ENCODE data around the gene KHDC3L.

KHDC3L gene

DNA sequence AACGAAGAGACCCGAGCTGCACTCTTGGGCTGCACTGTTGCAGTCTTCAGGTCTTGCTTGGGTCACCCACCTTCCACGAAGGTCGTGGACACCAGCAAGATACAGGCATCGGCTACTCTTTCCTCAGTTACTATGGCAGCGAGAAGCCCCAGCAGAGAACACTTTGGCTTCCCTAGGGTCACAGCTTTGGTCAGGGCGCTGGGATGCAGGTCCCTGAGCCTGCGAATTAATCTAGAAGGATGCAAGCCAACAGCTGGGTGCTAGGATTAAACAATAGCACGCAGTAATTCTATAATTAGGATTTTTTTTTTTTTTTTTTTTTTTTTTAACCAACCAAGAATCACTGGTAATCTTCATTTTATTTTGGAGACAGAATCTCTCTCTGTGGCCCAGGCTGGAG lies 2.1 kb downstream of the KHDC3L start:
- DNase-seq (ENCODE audit: low read depth): no peak
- H3K4me3 ChIP-seq (ENCODE audit: low read depth, low read length): no peak overlapping the region
- TF ChIP-seq, protein P1, sequence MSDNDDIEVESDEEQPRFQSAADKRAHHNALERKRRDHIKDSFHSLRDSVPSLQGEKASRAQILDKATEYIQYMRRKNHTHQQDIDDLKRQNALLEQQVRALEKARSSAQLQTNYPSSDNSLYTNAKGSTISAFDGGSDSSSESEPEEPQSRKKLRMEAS (IDR thresholded peaks at IDR 0.05; ENCODE audit: low read depth, low read length): no peak
- TF ChIP-seq, protein P2, sequence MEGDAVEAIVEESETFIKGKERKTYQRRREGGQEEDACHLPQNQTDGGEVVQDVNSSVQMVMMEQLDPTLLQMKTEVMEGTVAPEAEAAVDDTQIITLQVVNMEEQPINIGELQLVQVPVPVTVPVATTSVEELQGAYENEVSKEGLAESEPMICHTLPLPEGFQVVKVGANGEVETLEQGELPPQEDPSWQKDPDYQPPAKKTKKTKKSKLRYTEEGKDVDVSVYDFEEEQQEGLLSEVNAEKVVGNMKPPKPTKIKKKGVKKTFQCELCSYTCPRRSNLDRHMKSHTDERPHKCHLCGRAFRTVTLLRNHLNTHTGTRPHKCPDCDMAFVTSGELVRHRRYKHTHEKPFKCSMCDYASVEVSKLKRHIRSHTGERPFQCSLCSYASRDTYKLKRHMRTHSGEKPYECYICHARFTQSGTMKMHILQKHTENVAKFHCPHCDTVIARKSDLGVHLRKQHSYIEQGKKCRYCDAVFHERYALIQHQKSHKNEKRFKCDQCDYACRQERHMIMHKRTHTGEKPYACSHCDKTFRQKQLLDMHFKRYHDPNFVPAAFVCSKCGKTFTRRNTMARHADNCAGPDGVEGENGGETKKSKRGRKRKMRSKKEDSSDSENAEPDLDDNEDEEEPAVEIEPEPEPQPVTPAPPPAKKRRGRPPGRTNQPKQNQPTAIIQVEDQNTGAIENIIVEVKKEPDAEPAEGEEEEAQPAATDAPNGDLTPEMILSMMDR (IDR thresholded peaks at IDR 0.05; ENCODE audit: low read depth, low read length): no peak
- no peak for TF ChIP-seq POLR2A (IDR thresholded peaks at IDR 0.05; ENCODE audit: extremely low read depth, insufficient read length)
- no peak for TF ChIP-seq MYC (IDR thresholded peaks at IDR 0.05; ENCODE audit: low read depth, low read length)

GRCh38 chr6:73367761-73368355 lies 5.4 kb downstream of the KHDC3L start:
- DNase-seq (ENCODE audit: low read depth): no peak
- H3K4me3 ChIP-seq (ENCODE audit: low read depth, low read length): no peak overlapping the region
- TF ChIP-seq POLR2A (IDR thresholded peaks at IDR 0.05; ENCODE audit: extremely low read depth, insufficient read length): no peak
- TF ChIP-seq, protein P2 (IDR thresholded peaks at IDR 0.05; ENCODE audit: low read depth, low read length): no peak
- TF ChIP-seq, protein P1 (IDR thresholded peaks at IDR 0.05; ENCODE audit: low read depth, low read length): no peak
- no peak for TF ChIP-seq MYC (IDR thresholded peaks at IDR 0.05; ENCODE audit: low read depth, low read length)

DNA sequence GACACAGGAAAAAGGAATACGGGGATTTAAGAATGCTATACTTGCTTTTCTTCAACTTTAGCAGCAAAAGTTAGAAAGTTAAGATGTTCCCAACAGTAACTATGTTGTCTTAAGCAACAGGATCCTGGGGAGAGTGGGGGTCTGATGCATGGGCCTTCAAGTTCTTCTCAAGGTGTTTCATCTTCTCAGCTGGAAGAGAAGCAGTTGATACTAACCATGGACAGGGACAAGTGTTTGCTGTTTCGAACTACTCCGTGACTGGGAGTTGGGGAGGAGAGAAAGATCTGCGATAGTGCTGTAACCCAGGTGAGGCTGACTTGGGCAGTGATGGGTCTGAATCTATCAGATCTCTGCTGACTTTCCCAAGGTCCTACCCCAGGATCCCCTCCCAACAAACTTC lies 6.2 kb downstream of the KHDC3L start:
- no peak for DNase-seq (ENCODE audit: low read depth)
- H3K4me3 ChIP-seq (ENCODE audit: low read depth, low read length): no peak overlapping the region
- TF ChIP-seq, protein P2 (IDR thresholded peaks at IDR 0.05; ENCODE audit: low read depth, low read length): no peak
- TF ChIP-seq, protein P1 (IDR thresholded peaks at IDR 0.05; ENCODE audit: low read depth, low read length): no peak

DNA sequence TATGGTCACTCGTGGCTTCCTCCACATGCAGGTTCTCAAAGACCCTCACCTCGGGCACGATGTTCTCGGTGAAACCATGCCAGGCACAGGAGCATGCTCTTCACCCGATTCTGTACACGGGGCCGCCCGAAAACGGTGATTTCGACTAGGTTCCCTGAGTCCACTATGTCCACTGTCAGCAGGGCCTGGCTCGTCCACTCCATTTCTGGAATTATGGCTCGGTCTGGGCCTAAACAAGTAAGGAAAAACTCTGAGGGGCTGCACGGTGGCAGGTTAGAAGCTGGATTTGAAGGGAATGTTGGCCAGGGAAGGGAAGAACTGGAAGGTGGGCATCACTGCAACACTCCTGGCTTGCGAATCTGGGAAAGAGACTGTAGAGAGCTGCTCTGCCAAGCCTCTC lies 6.7 kb downstream of the KHDC3L start:
- no peak for DNase-seq (ENCODE audit: low read depth)
- TF ChIP-seq, protein P2 (IDR thresholded peaks at IDR 0.05; ENCODE audit: low read depth, low read length): no peak
- TF ChIP-seq POLR2A (IDR thresholded peaks at IDR 0.05; ENCODE audit: extremely low read depth, insufficient read length) (no peak), MYC (IDR thresholded peaks at IDR 0.05; ENCODE audit: low read depth, low read length) (no peak)
- TF ChIP-seq, protein P1 (IDR thresholded peaks at IDR 0.05; ENCODE audit: low read depth, low read length): no peak
- H3K4me3 ChIP-seq (ENCODE audit: low read depth, low read length): no peak overlapping the region

GRCh38 chr6:73369563-73369962 lies 7.1 kb downstream of the KHDC3L start, which contains the start of gene OOEP:
Gene OOEP (minus strand): TSS chr6:73369897. CDS start chr6:73369792, 105 bp downstream.
- no peak for DNase-seq (ENCODE audit: low read depth)
- no peak within 1 kb of the TSS for H3K4me3 ChIP-seq (ENCODE audit: low read depth, low read length)
- TF ChIP-seq MYC (IDR thresholded peaks at IDR 0.05; ENCODE audit: low read depth, low read length): no peak
- no peak for TF ChIP-seq POLR2A (IDR thresholded peaks at IDR 0.05; ENCODE audit: extremely low read depth, insufficient read length)
- TF ChIP-seq, protein P1 (IDR thresholded peaks at IDR 0.05; ENCODE audit: low read depth, low read length): no peak
- TF ChIP-seq, protein P2 (IDR thresholded peaks at IDR 0.05; ENCODE audit: low read depth, low read length): no peak

All from NB4 (cell line).